HG03066 (cell line): ENCODE data around the gene SETBP1.

ENCODE experiments used
- ATAC-seq: cut with Tn5 transposase; IDR thresholded peaks from one replicate; pipeline ENCODE4 v1.9.1; 2021; ENCODE audit warnings: low read depth; ENCODE audit not compliant: unreplicated experiment

Gene SETBP1

GRCh38 chr18:44811572-44812125 lies 131.0 kb downstream of the SETBP1 start:
- ATAC-seq: no peak

DNA sequence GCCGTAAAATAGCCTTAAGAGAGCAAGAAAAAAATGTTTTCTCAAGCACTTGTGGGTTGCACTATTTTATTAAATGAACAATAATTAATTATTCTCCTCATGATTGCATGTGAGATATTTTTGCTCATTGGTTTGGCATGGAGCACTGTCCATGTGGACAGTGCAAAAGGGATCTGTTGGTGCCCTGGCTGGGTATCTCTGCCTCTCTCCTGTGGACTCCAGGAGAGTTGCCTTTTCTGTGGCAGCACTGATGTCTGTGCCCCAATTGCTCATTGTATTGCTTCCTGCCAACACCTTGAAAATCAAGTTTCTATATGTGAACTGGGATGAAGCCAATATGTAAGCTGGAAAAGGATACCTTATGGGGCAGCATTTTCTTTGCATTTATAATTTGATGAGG lies 131.7 kb downstream of the SETBP1 start:
- no peak for ATAC-seq

GRCh38 chr18:44813586-44813985 lies 132.9 kb downstream of the SETBP1 start:
- ATAC-seq: no peak

DNA sequence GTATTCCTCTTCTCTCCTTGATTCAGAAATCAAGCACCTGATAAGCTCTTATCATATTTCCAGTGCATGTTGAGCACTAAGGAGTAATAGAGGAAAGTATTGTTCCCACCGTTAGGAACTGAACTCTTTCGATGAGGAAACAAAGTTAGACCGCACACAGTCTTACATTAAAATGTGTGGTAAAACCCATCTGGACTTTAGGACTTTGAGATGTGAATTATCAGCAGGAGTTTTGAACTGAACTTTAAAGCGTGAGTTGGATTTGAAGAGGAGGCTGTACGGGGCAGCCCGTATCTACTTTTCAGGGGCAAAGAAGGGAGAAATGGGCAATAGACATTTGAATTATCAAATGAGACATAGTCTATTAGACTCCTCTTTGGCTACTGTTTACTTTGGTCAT lies 134.4 kb downstream of the SETBP1 start:
- ATAC-seq: no peak

DNA sequence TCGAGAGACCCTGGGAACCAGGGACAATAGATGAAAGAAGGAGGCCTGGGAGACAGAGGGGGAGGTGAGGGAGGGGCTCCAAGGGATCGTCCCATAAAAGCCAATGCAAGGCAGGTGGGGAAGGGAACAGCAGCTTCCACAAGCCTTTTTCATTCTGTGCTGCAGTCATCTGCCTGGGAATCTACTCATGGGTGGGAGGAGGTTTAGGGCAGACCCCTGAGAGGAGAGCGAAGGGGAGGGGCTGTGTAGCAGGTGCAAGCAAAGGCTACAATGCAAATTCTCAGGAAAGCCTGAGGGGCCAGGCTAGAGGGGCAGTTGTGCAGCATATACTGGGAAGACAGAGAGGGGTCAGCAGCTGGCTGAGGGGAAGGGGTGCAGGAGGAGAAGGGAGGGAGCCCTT lies 135.4 kb downstream of the SETBP1 start:
- ATAC-seq: no peak

- ATAC-seq: no peak
These were observed 135.8 kb downstream of the SETBP1 start for GRCh38 chr18:44816477-44816876.

DNA sequence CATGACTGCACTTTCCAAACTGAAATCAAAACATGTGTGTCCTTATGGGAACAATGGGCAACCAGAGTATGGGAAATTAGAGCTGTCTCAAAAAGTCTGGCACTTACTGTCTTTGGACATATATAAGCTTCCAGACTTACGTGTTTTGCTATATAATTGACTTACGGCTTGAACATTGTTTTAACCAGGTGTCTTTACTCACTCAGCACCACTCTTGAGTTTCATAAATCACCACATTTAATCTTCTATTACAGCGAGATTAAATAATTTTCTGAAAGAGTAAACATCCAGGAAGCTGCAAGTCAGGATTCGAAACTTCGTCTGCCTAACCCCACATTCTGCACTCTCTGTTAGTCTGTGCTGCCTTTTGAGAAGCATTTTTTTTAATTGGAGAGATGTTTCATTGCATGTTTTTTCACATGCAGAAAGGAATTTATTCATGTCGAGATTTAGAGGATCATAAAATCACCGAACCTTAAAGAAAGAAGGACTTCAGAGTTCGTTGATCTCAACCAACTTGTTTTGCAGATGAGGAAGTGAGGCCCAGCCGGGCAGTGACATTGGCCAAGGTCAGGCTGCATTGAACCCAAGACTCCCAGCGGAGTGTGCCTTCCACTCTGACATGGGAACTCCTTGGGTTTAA lies 137.3 kb downstream of the SETBP1 start:
- no peak for ATAC-seq

GRCh38 chr18:44818668-44819403 lies 138.1 kb downstream of the SETBP1 start:
- no peak for ATAC-seq

GRCh38 chr18:44819944-44820510 lies 139.3 kb downstream of the SETBP1 start:
- no peak for ATAC-seq

DNA sequence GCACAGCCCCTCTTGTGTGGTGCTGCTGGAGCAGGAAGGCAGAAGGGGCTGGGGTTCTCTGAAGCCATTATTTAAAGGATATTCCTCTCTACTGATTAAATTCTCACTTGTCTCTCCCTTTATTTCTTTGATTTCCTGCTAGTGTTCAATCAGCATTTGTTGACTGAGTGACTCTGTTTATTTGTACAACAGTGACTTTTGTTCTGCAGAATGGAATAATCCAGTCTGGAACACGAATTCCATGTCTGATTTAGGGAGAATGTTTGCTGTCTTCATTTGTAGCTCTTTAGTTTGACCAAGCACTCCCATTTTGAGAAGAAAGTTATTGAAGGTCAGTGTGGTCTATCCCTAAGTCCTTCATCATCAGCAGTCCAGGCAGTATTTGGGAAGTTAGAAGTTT lies 141.2 kb downstream of the SETBP1 start:
- no peak for ATAC-seq

DNA sequence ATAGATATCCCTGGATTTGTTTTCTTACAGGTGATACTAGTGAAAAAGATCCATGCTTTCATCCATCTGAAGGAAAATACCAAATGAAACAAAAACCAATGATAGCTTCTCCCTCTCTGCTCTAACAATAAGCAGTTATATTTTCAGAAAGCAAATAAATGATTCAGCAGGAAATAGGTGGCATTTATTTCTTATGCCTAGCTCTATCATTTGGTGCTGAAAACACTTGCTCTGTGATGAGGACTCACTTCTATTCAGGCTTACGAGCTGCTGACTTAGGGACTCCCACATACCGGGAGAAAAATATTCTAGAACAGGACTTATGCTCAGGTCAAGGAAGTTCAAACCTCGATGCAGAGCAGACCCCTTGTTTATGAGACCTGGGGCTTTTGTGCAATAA lies 142.6 kb downstream of the SETBP1 start:
- ATAC-seq: no peak

GRCh38 chr18:44823782-44824181 lies 143.1 kb downstream of the SETBP1 start:
- no peak for ATAC-seq

GRCh38 chr18:44824884-44825283 lies 144.2 kb downstream of the SETBP1 start:
- ATAC-seq: no peak

DNA sequence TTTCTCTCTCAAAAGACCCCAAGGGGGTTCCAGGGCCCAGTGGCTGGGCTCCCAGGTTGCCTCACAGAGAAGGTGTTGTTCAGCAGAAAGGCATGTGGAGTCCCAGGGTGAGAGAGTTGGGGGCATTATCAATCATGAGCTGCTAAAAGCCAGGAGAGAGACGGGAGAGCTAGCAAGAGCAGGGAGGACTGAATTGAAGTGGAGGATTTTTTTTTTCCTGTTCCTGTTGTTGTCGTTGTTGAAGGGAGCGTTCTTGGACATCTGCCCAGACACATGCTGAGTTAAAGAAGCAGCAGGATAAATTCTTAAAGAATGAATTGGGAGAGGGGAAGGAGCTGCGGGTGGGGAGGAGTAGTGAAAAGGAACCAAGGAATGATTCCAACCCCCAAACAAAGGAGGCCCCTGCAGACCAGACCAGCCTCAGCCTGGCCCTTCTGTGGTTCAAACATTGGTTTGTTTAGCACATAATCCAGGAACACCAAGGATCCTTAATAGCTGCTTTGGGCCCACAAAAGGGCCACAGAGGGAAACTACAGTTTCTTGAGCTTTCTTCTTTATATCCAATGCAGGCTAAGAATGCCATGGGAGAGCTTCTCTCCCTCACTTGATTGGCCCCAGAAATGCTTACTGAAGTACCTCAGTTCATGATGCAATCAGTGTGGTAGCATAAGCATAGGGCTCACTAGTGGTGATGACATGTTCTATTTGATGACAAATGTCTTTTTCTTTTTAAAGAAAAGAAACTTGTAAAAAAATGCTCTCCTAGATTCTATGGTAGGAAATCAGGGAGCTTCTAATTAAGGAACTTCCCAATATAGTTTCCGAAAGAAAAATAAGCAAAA lies 146.0 kb downstream of the SETBP1 start:
- ATAC-seq: no peak

DNA sequence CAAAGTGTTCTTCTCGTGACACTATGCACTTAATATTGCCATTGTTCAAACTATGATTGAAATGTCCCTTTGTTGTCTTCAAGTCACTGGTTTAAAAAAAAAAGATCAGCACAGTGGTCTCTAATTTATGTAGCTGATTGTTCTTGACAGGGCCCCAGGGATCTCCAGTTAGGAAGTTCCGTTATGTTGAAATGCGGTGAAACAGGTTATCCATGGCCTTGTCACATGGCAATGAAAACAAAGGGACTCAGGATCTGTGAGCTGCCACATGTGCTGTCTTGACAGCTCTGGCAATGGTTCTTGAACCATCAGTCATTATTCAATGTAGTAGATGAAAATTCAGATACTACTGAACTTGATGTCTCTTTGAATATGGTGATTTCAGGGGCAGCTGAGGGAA lies 147.4 kb downstream of the SETBP1 start:
- ATAC-seq: no peak

DNA sequence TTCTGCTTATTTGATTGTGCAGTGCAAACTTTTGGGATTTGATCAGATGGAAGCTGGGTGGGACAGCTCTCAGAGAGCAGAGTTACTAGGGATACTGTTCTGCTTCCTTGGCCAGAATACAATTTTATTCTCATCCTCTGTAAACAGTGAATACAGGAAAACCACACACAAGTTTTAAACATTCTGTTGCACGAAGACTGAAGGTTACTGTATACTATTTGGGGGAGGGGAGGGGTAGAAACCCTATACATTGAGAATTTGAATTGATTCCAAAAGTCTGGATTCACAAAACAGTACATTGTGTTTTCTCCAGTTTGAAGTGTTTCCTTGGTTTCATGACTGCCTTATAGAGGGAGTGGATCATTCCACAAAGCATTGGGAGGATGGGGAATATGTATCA lies 149.9 kb downstream of the SETBP1 start:
- no peak for ATAC-seq

DNA sequence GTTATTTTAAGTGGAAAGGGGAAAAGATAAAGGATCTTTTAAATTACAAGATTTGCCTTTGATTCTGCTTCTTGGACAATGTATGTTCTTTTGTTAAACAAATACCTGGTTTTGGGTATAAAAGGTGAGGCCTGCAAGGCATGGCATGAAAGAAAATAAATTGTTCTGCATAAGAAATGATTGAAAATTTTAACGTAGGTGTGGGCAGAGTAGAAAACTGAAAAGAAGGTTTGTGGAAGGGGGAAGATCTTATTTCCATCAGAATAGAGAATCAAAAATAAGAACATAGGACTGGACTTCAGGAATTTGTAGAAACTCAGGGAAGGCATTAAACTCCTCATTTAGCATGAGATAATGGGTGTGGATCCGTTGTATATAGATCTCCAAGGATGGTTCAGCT lies 153.1 kb downstream of the SETBP1 start:
- ATAC-seq: no peak

GRCh38 chr18:44834867-44835469 lies 154.3 kb downstream of the SETBP1 start:
- ATAC-seq: no peak

- ATAC-seq: no peak
These were observed 155.0 kb downstream of the SETBP1 start for GRCh38 chr18:44835703-44836102.

- no peak for ATAC-seq
These were observed 155.6 kb downstream of the SETBP1 start for GRCh38 chr18:44836263-44836662.
